ENCODE data around the gene TTLL11.

Gene TTLL11

GRCh38 chr9:122087406-122088200 lies 5.5 kb downstream of the TTLL11 start:
- no peak for DNase-seq (ENCODE audit: extremely low read depth, insufficient read length)
- peaks cover 2% of the 10 kb centered on the region; the same call in 1 of the 2 replicates for H3K36me3 ChIP-seq (ENCODE audit: control insufficient read depth, insufficient read depth, low read length)
- no peak for TF ChIP-seq CTCF (IDR thresholded peaks at IDR 0.05; ENCODE audit: insufficient read depth, low read length, poor library complexity, severe bottlenecking)
- H3K4me3 ChIP-seq (replicated peaks; ENCODE audit: low read depth, low read length) = no peak overlapping the region
- H3K27me3 ChIP-seq (replicated peaks; ENCODE audit: control insufficient read depth, insufficient read depth, low read length) = no peaks in the 10 kb centered on the region

GRCh38 chr9:122086873-122087272 lies 6.2 kb downstream of the TTLL11 start:
- no peak overlapping the region for H3K4me3 ChIP-seq (replicated peaks; ENCODE audit: low read depth, low read length)
- peaks cover 2% of the 10 kb centered on the region; the same call in 1 of the 2 replicates for H3K36me3 ChIP-seq (ENCODE audit: control insufficient read depth, insufficient read depth, low read length)
- DNase-seq (ENCODE audit: extremely low read depth, insufficient read length) = no peak
- no peak for TF ChIP-seq CTCF (IDR thresholded peaks at IDR 0.05; ENCODE audit: insufficient read depth, low read length, poor library complexity, severe bottlenecking)
- H3K27me3 ChIP-seq (replicated peaks; ENCODE audit: control insufficient read depth, insufficient read depth, low read length) = no peaks in the 10 kb centered on the region

- H3K36me3 ChIP-seq (ENCODE audit: control insufficient read depth, insufficient read depth, low read length) = peaks cover 2% of the 10 kb centered on the region; the same call in 1 of the 2 replicates
- no peaks in the 10 kb centered on the region for H3K27me3 ChIP-seq (replicated peaks; ENCODE audit: control insufficient read depth, insufficient read depth, low read length)
- no peak for TF ChIP-seq CTCF (IDR thresholded peaks at IDR 0.05; ENCODE audit: insufficient read depth, low read length, poor library complexity, severe bottlenecking)
- H3K4me3 ChIP-seq (replicated peaks; ENCODE audit: low read depth, low read length) = no peak overlapping the region
- DNase-seq (ENCODE audit: extremely low read depth, insufficient read length) = no peak
Observed at GRCh38 chr9:122085260-122085659, 7.8 kb downstream of the TTLL11 start.

GRCh38 chr9:122084026-122084675 lies 9.0 kb downstream of the TTLL11 start:
- no peak for DNase-seq (ENCODE audit: extremely low read depth, insufficient read length)
- peaks cover 2% of the 10 kb centered on the region; the same call in 1 of the 2 replicates for H3K36me3 ChIP-seq (ENCODE audit: control insufficient read depth, insufficient read depth, low read length)
- no peak overlapping the region for H3K4me3 ChIP-seq (replicated peaks; ENCODE audit: low read depth, low read length)
- H3K27me3 ChIP-seq (replicated peaks; ENCODE audit: control insufficient read depth, insufficient read depth, low read length) = no peaks in the 10 kb centered on the region
- no peak for TF ChIP-seq CTCF (IDR thresholded peaks at IDR 0.05; ENCODE audit: insufficient read depth, low read length, poor library complexity, severe bottlenecking)

- Histone ChIP-seq H3K36me3 (ENCODE audit: control insufficient read depth, insufficient read depth, low read length) (no peaks in the 10 kb centered on the region), H3K4me3 (replicated peaks; ENCODE audit: low read depth, low read length) (no peak overlapping the region), H3K27me3 (replicated peaks; ENCODE audit: control insufficient read depth, insufficient read depth, low read length) (no peaks in the 10 kb centered on the region)
- TF ChIP-seq CTCF (IDR thresholded peaks at IDR 0.05; ENCODE audit: insufficient read depth, low read length, poor library complexity, severe bottlenecking) = no peak
- DNase-seq (ENCODE audit: extremely low read depth, insufficient read length) = no peak
Observed at GRCh38 chr9:122080986-122081385, 12.1 kb downstream of the TTLL11 start.
